Activated T-cell treated with anti-CD3 and anti-CD28 coated beads for 4 hours (primary cell): ENCODE data around the gene OFD1.

Experiments used
- DNase-seq: peaks from one replicate; pipeline ENCODE4 v3.0.0-alpha.2; 2020

The OFD1 gene

DNA sequence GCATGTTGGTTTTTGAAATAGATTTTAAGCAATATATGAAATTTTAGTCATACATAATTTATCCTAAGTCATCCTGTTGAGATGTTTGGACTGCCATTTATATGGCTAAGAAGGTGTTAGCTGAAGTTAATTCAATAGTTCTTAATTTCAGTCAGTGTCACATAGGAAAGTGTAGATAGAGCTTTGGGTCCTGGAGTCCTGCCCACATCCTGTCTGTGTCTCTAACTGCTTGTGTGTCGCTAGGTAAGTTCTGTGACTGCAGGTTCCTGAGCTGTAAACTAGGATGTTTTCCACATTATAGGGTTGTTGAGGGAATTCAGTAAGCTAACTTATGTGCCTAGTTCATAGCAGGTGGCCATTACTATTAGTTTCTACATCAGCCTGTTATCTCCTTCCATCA, 20.7 kb downstream of the OFD1 start:
- DNase-seq: no peak

DNA sequence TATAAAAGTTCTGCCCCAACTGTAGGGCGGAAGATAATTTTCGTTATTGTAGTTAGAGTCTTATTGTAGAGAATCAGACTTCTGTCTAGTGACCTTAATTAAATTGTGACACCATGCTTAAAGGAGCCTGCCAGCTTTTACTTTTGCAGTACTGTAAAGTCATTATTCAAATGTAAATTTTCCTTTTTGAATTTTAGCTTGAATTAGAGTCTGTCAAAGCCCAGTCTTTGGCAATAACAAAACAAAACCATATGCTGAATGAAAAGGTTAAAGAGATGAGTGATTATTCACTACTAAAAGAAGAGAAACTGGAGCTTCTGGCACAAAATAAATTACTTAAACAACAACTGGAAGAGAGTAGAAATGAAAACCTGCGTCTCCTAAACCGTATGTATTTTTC, 21.8 kb downstream of the OFD1 start:
- DNase-seq: no peak

DNA sequence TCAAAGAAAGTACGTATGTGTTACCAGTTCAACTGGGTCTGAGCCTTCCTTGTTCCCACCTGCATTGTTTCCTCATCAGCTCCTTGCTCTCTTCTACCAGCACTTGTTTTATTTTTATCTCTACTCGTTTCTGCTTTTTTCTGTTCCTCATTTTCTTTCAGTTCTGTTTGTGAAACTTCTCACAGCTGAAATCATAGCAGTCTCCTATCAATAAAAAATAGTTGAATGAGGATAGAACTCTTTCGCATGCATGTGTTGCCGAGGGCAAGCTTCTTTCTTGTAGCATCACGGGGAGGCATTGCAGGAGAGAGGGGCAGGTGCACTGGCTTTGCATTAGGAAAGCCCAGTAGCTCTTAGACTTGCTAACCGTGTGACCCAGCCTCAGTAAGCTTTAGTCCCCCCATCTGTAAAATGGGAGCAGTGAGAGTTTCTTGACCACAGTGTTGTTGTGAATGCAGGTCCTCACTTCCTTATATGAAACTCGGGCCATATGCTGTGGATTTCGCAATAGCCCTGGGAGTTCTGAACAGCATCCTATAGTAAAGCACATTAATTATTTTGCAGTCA, 24.7 kb downstream of the OFD1 start:
- DNase-seq: no peak

DNA sequence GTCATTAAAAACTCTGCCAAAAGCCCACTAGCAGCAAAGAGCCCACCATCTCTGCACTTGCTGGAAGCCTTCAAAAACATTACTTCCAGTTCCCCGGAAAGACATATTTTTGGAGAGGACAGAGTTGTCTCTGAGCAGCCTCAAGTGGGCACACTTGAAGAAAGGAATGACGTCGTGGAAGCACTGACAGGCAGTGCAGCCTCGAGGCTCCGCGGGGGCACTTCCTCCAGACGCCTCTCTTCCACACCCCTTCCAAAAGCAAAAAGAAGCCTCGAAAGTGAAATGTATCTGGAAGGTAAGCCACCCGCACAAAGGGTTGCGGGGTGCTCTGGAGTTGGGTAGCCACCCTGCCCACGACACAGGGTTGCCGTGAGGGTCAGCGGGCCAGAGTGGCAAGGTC, 25.9 kb downstream of the OFD1 start:
- DNase-seq: no peak

DNA sequence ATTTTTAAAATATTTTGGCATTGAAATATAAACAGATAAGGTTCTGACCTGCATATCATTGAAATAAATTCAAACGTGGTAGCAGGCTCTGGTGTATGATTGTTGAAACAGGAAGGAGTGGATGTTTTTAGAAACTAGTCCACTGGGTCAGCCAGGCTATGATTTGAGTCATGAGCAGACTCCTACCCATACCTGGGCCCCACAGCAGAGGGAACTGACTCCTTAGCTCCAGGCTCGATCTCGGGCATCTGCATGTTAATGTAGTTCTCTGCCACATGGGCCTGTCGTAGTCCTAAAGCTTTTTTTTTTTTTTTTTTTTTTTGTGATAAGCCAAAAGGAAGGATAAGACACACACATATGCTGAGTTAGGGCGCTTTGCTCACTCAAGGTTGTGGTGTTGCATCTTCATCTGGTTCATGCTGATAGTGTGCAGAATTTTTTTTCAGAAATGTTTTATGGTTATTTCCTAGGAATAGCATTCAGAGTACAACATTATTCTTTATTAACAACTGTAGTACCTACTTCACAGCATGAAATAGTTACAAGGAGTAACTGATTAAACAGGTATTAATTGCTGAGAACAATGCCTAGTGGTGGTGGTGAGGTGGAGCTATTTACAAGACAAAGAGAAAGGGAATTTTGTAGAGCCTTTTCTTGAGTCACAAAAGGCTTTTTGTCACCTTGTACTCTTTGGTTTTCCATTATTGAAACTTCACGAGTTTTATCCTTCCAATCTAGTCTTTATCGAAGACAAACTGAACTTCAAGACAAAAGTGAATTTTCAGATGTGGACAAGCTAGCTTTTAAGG, 27.3 kb downstream of the OFD1 start:
- DNase-seq: no peak

DNA sequence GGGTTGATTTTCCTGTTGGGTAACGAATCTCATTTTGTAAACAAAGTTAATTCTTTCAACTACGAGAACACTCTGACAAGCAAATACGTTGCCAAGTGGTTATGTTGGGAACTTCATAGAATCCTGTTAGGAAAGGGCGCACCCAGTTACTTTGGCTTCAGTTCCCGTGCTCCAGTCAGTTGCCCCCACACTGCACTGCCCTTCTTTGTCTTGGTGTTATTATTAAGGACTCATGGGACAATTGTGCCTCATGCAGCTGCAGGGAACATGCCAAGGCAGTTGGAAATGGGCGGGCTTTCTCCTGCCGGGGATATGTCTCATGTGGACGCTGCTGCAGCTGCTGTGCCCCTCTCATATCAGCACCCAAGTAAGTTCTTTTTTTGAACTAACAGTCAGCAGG, 28.9 kb downstream of the OFD1 start:
- no peak for DNase-seq

DNA sequence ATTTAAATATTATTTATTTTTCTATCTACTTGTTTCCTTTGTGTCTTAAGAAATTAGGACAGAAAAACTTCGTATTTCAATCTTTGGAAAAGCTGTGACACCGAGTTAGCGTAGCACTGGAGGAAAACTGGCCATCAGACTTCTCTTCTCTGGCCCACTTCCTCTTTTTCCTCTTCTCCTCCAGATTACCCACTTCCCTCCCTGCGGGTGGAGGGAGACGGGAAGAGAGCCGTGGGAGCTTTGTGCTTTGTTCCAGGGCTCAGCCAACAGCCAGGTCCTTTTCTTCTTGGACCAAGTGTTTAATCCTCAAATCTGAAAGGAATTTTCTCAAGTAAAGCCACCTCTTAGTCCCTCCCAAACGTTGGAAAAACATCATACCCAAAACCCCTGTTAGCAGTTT, 29.7 kb downstream of the OFD1 start:
- DNase-seq: no peak

DNA sequence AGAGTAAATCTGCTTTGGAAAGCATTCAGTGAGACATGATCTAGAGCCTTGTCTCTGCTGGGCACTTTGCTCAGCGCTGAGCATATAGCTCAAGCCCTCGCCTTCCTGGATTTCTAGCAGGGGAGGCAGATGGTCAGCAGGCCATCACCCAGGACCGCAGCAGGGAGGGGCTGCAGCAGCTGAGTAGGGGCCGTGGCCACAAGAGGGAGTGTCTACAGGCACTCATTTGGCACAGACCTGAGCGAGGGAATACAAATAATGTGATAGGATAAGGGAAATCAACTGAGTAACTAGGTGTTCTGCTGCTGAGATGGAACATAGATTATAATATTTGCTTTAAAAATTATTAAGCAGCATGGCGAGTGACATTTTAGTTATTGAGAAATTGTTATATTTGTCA, 30.2 kb downstream of the OFD1 start:
- DNase-seq: no peak

DNA sequence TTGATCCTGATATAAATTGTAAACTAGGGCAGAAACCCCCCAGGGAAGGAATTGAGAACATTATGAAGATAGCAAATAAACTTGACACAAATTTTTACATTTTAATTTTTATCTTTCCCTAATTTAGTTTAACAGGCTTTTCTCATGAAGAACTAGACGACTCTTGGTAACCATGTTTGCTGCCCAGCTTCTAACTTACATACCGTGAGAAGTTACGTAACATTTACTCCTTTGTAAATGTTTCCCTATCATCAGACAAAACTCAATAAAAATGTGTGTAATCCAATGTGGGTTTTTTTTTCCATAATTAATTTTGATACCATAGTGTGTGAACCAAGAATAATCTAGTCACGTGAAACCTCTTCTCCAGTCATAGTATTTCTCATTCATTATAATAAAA, 34.4 kb downstream of the OFD1 start:
- DNase-seq: no peak

DNA sequence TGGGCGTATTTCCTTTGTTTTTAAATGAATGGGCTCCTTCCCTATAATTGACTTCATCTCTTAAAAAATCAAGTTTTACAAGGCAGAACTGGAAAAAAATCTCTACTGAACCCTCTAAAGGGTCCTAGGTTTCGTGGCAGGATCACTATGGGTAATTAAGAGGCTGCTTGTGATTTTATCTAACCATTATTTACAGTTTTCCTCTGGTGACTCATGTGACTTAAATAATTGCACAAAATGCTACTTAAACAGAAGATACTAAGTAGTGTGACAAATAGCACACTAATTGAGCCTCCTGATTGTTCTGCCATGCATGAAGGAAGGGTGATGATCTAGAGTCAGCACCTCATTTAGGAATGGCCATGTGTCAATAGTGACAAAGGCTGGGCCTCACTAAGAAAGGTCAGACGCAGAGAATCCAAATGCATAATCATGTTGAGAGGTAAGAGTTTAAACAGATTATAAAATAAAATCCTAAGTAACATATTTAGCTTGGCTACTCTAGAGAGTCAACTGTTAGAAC, 35.5 kb downstream of the OFD1 start:
- no peak for DNase-seq

DNA sequence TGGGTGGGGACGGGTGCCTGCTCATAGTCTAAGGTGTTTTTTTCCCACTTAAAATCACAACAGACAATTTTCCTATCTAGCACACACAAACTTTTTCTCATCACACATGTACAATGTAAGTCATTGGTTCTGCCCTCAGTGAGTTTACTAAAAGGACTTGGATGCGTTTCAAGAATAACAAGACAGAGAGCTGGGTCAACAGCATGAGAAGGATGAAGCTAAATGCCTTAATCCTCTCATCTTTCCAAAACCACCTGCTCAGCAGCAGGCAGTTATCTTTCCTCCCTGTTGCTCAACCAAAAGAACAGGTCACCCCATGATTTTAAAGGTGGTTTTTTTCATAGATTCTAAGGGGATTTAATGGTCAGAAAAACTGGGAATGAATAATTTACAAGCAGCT, 40.1 kb downstream of the OFD1 start:
- DNase-seq: no peak

DNA sequence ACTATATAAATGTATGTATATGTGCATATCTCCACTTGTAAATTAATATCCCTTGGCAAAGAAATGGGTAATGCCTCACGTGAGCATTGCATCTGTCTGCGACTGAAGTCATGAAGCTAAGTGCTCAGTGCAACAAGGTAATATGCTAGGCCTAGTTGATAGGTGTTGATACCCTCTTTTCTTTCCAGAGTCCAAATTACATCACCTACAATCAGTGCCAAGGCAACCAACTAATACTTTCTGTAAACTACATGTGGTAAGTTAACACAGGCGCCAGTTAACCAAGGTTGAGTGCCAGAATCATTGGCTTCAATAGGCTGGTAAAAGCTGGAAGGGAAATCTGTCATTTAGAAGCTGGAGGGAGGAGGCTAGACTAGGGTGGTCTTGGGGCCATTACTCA, 41.3 kb downstream of the OFD1 start:
- DNase-seq: no peak

DNA sequence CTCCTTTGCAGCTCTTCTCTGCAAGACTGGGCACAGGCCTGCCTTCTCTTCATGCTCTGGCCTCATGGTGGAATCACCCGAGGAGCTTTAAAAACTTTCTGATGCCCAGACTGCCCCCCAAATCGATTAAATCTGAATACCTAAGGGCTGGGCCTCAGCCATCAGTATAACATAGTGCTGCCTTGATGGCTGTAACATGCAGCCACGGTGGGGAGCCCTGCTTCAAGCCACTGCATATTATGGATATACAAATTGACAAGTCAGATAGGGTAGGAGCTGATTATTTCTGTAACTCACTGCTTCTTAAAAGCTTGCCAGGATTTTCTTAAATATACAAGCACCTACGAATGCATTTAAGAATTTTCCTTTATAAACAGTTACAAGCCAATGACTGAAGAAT, 41.8 kb downstream of the OFD1 start:
- DNase-seq: no peak

DNA sequence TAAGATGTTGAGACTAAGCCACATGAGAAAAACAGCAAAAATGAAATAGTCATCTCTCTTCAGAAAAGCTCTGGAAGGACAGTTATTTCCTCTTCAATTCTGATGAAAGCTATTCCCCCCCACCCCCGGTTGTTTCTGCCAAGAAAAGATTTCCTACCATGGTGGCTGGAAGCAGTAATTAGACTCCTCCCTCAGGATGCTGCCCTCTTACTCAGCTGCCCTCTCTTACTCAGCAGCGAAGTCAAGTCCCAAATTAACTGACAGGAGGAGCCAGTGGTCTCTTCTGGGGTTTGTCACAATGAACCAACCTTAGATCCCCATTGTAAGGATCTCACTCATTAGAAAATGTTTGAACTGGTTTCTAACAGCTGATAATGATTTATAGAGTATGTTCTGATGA, 44.4 kb downstream of the OFD1 start:
- DNase-seq: no peak

DNA sequence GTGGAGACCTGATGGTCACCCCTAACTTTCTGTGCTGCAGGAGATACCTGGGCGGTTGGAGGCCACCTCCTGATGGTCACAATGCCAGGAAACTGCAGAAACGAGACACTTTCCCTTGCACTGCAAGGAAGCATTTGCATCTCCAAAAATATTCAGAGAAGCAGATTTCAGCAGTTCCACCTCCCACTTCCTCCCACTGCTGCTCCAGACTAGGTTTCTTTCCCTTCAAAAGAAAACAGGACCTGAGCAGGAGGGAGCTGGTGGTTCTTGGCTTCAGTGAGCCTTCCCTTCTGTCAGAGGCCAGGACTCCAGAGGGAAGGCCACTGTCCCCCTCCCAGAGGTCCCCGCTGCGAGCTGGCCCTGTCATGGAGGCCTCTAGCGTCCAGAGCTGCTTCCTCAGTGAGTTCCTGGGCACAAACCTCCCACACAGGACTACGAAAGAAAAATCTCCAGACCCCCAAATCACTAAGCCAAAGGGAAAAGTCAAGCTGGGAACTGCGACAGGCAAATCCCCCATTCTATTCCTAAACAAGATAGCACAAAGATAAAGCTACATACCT, 46.4 kb downstream of the OFD1 start:
- no peak for DNase-seq

DNA sequence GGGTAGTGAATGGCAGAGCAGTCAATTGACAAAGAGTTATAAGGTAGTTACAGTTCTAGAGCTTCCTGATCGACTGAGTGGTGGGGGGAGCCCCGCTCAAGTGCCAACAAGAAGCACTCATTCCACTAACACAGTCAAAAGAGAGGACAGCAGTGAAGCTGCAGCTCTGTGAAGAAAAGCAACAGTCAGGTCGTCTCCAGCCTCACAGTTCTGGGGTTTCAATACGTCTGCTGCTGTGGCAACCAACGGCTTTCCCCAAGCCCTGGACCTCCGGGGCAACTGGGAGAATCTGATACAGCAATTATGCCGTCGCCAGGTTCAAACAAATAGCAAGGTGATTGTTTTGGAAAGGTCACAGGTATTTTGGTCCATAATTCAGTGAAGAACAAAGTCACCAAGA, 51.5 kb downstream of the OFD1 start:
- no peak for DNase-seq

DNA sequence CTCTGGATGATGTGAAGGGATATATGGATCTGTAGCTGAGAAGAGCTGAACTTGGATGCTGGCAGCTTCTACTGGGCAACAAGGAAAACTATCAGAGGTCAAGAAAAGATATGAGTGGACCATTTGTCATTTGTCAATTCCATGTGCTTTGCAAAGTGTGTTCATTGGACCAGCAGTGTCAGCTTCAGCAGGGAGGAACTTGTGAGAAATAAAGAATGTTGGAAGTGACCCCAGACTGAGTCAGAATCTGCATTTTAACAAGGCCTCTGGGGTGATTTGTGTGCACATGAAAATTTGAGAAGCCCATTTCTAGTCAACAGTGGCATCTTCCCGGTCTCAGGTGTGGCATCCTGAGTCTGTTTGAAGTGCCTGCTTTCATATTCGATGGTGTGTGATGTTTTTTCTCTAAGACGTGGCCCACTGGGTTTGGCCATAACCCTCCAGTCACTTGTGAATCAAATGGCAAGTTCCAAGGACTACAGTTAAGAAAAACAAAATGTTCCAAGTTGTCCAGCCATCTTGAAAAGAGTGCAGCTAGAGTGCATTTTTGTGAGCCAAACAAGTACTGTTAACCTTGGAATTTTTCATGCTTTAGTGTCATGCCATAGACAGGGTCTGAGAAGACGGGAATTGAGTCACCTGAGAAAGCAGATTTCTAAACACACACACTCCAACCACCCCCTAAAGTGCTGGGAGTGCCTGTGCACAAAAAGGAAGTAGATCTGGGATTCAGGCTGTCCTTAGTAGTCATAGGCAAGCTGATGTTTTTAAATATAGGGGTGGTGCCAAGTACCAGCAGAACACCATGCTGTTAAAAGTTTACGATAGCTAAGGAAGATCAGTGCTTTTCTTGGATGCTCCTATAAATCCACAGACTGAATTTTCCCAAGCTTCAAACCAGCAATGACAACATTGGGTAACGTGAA, 55.9 kb downstream of the OFD1 start:
- no peak for DNase-seq

DNA sequence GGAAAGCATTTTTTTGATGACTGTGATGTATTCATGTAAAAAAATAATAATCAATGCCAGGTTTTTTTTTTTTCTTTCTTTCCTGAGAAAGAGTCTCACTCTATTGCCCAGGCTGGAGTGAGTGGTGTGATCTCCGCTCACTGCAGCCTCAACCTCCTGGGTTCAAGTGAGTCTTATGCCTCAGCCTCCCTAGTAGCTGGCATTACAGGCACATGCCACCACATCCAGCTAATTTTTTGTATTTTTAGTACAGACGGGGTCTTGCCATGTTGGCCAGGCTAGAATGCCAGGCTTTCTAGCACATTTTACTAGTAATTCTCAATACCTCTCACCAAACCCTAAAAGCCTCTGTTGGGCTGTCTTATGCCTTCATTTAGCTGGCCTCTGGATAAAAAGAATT, 56.6 kb downstream of the OFD1 start:
- no peak for DNase-seq

DNA sequence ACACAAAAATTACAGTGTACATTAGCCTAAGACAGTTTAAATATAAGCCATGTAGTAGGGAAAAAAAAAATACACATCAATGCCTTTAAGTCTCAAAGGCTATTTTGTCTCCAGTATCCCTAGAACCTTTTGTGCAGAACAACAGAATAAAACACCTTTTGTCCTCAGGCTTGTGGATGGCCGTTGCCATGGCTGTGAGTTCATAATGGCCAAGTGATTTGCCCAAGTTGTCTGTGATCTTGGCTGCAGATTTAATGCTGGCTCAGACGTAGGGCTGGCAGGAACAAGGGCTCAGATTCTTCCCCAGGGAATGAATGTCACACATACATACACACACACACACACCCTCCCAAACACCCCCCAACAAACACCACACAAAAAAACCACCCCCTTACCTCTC, 57.0 kb downstream of the OFD1 start:
- DNase-seq: no peak

DNA sequence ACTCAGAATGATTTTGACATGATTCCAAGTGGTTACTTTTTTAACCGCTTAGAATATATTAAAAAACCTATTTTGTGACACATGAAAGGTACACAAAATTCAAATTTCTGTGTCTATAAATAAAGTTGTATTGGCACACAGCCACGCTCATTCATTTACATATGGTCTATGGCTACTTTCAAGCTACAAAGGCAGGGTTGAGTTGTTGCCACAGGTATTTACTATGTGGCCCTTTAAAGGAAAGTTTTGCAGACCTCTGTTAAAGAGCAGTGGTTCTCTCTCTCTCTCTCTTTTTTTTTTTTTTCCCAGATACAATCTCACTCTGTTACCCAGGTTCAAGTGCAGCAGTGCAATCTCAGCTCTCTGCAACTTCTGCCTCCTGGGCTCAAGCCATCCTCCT, 59.3 kb downstream of the OFD1 start:
- no peak for DNase-seq

DNA sequence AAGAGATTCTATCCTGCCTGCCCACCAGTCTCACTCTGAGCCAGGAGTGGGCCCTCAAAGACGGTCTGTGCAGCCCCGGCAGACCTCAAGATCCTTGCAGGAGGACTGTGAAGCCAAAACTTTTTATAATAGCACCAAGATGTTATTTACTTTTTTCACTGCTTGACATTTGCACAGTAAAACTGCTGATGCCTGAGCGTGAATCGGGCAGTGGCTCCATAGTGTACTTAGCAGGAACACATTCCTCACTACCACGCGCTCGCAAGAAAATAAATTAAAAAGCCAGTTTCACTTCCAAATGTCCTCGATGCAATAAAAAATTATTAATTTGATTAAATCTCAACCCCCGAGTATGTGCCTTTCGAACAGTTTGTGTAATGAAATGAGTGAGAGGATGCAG, 59.9 kb downstream of the OFD1 start:
- DNase-seq: no peak

DNA sequence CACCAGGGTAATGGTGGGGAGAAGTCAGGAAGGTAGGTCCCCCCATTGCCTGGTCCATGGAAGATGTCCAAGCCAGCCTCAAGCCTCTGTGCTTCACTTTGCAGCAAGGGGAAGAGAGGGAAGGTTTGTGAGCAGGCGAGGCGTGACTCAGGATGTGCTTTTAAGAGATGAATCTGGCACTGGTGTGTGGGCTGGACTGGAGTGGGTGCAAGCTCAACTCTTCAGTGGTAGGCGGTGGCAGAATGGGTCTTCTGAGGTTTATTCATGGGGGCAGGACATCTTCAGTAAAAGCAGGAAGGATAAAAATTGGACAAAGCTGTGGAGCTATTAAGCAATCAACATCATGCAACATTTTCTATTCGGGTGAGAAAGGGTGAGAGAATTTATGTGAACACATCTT, 63.0 kb downstream of the OFD1 start:
- DNase-seq: no peak

DNA sequence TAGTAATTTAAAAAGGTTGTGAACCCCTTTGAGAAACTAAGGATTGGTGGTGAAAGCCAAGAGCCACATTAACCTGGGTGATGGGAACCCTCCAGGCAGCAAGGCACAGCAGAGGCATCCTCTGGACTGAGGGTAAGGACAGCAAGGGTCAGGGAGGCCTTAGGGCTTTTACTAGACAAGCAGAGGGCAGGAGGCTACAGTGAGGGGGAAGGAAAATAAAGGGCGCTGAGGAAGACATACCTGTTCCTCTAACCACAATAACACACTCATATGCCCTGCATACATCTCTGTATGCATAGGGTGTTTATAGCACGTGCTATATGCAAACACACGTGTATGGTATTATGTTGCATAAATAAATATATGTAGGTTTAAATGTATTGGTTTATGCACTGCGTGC, 63.6 kb downstream of the OFD1 start:
- no peak for DNase-seq
